UCSD-AML1 (cell line): ENCODE results near the gene GRIPAP1.

Source experiments
- DNase-seq: peaks from one replicate; lab custom pipeline; 2025; ENCODE audit not compliant: unreplicated experiment; lab: John Stamatoyannopoulos, UW

GRIPAP1 gene

DNA sequence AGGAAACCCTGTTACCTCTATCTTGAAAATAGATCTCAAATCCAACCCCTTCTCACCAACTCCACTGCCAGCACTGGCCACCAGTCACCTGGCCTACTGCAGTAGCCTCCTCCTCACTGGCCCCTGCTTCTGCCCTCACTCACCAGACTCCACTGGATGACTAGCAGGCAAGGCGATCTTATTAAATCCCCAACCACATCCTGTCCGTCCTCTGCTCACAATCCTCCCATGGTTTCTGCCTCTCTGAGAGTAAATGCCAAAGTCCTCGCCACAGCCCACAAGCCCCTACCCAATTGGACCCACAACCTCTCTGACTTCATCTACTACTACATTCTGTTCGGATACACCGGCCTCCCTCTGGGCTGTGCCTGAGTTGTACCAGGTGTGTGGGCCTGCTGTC, 77.8 kb downstream of the GRIPAP1 start:
- DNase-seq: no peak

DNA sequence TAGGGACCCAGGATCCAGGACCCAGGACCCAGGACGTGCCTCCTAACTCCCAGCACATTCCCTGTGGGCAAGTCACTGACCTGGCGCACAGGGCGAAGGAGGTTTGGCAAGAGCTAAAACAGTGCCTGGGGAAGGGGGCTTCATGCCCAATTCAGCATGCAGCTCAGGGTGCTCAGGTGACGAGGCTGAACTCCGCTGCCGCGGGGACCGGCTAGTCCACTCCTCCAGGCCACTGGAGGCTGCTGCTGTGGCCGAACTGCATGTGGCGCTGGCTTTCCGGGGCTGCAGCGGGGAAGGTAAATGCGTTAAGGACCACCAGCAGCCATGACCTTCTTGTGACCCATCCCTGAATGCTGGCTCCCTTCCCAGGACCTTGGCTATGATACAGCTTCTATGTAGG, 78.3 kb downstream of the GRIPAP1 start:
- DNase-seq: no peak
